Fibroblast of villous mesenchyme (primary cell): ENCODE data around the gene TXNRD1. TPM values are rescaled to one million over a fixed set of nuclear protein-coding genes. Genes with fewer than 3 reads are reported as not detected.

Experiments used
- DNase-seq: peaks from one replicate; pipeline ENCODE4 v3.0.0-alpha.2; 2010; ENCODE audit warnings: low read depth
- H3K4me3 ChIP-seq: 2 replicates; pipeline ENCODE4 v1.5.1; 2011; ENCODE audit warnings: low read depth, mild to moderate bottlenecking, low read length
- CTCF ChIP-seq: IDR thresholded peaks from 2 replicates; pipeline ENCODE4 v1.5.1; 2012; ENCODE audit warnings: low read depth, mild to moderate bottlenecking, low read length; ENCODE audit not compliant: insufficient read depth
- total RNA-seq: library from RNA; depleted of rRNA; stranded (reverse); fragments of >200 nt; gene quantifications from 2 replicates; pipeline ENCODE4 v1.2.3, GENCODE V29; 2012

Gene TXNRD1
- total RNA-seq, 1 donor = 747 TPM

DNA sequence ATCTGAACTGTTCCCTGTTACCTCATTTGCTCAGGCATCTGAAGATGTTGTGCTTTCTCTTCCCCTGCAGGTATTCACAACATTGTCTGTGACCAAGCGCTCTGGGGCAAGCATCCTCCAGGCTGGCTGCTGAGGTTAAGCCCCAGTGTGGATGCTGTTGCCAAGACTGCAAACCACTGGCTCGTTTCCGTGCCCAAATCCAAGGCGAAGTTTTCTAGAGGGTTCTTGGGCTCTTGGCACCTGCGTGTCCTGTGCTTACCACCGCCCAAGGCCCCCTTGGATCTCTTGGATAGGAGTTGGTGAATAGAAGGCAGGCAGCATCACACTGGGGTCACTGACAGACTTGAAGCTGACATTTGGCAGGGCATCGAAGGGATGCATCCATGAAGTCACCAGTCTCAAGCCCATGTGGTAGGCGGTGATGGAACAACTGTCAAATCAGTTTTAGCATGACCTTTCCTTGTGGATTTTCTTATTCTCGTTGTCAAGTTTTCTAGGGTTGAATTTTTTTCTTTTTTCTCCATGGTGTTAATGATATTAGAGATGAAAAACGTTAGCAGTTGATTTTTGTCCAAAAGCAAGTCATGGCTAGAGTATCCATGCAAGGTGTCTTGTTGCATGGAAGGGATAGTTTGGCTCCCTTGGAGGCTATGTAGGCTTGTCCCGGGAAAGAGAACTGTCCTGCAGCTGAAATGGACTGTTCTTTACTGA lies 132.9 kb downstream of the TXNRD1 start:
- H3K4me3 ChIP-seq = no peak overlapping the region
- no peak for TF ChIP-seq CTCF
- no peak for DNase-seq

- no peak for DNase-seq
- no peak overlapping the region for H3K4me3 ChIP-seq
- TF ChIP-seq CTCF = no peak
Measured at GRCh38 chr12:104348994-104349494, 133.5 kb downstream of the TXNRD1 start.

- no peak for TF ChIP-seq CTCF
- no peak overlapping the region for H3K4me3 ChIP-seq
- DNase-seq = no peak
Measured at GRCh38 chr12:104350211-104351056, 134.9 kb downstream of the TXNRD1 start.

DNA sequence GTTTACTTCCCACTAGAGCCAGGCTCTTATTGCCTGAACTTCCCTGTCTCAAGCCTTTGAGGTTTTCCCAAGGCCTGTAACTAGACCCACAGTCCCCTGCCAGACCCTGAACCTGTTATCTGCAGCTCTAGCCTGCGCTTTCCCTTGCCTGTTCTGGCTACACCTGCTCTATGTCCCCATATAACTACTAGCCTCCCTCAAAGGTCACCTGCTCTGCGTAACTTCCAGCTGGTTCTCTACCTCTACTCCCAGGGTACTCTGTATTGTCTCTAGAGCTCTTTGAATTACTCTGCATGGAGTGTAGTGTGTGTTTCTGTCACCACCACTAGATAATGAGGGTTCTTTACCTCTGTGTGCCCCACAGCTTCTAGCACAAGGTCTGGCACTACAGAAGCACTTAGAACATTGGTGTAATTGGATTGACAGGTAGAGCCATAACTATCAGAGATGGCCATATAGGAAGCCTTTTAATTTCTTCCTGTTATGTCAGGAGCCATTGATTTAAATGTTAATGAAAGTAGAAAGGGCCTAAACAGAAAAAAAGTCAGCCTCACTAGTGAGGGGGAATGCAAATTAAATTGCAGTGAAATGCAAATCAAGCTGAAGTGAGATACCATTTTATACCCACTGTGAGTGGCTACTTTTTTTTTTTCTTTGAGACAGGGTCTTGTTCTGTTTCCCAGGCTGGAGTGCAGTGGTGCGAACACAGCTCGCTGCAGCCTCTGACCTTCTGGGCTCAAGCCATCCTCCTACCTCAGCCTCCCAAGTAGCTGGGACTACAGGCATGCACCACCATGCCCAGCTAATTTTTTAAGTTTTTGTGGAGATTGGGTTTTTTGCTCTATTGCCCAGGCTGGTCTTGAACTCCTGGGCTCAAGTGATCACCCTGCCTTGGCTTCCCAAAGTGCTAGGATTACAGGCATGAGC lies 135.7 kb downstream of the TXNRD1 start:
- no peak for DNase-seq
- H3K4me3 ChIP-seq = no peak overlapping the region
- TF ChIP-seq CTCF = no peak

GRCh38 chr12:104352106-104352713 lies 136.6 kb downstream of the TXNRD1 start:
- no peak overlapping the region for H3K4me3 ChIP-seq
- DNase-seq = no peak
- no peak for TF ChIP-seq CTCF
